Fibroblast of mammary gland (primary cell): ENCODE results near the gene LRRC28.

Source experiments
- DNase-seq: peaks from one replicate; pipeline ENCODE4 v3.0.0-alpha.2; 2010; ENCODE audit warnings: low read depth
- H3K4me3 ChIP-seq: 2 replicates; pipeline ENCODE4 v1.5.1; 2011; ENCODE audit warnings: low read depth, mild to moderate bottlenecking, low read length, moderate library complexity; ENCODE audit not compliant: control insufficient read depth
- CTCF ChIP-seq: conservative IDR thresholded peaks from 2 replicates; pipeline ENCODE4 v1.5.1; 2011; ENCODE audit warnings: low read depth, low read length, inconsistent platforms; ENCODE audit not compliant: control insufficient read depth, insufficient read depth

The LRRC28 gene

GRCh38 chr15:99307735-99308134 lies 56.5 kb downstream of the LRRC28 start:
- no peak overlapping the region for H3K4me3 ChIP-seq
- DNase-seq = no peak
- TF ChIP-seq CTCF = no peak

GRCh38 chr15:99310745-99311144 lies 59.5 kb downstream of the LRRC28 start:
- TF ChIP-seq CTCF = no peak
- H3K4me3 ChIP-seq = no peak overlapping the region
- DNase-seq = no peak

GRCh38 chr15:99312228-99312627 lies 60.9 kb downstream of the LRRC28 start:
- H3K4me3 ChIP-seq = no peak overlapping the region
- no peak for DNase-seq
- TF ChIP-seq CTCF = no peak

GRCh38 chr15:99312794-99313193 lies 61.5 kb downstream of the LRRC28 start:
- DNase-seq = no peak
- TF ChIP-seq CTCF = no peak
- no peak overlapping the region for H3K4me3 ChIP-seq

- TF ChIP-seq CTCF = no peak
- DNase-seq = no peak
These were observed 64.4 kb downstream of the LRRC28 start for GRCh38 chr15:99315636-99316035.

GRCh38 chr15:99320374-99321215 lies 69.3 kb downstream of the LRRC28 start:
- no peak overlapping the region for H3K4me3 ChIP-seq
- TF ChIP-seq CTCF = no peak
- DNase-seq = no peak

More at GRCh38 chr15:99315636-99316035, 64.4 kb downstream of the LRRC28 start:
- H3K4me3 ChIP-seq = no peak overlapping the region
